ENCODE results near the gene SNX11. TPM values are rescaled to one million over a fixed set of nuclear protein-coding genes. Genes with fewer than 3 reads are reported as not detected.

SNX11 gene
- total RNA-seq, 2 experiments from 2014 or later: 35.6 to 38.3 TPM

GRCh38 chr17:48077152-48077551 is 30.4 kb upstream of the SNX11 start:
- CTCF ChIA-PET: interaction anchor here (0.6 to 2.7 kb wide), 5 partner anchors 8 to 569 kb away, joined by 3 to 11 read pairs (median 4); no protein-coding TSS in a partner anchor
- POLR2A ChIA-PET: interaction anchor here (0.6 kb wide), 1 partner anchor 533 kb away, joined by 4 read pairs; no protein-coding TSS in a partner anchor

- POLR2A ChIA-PET: interaction anchor here (0.6 kb wide), 1 partner anchor 33 kb away, joined by 4 read pairs; no protein-coding TSS in a partner anchor
- CTCF ChIA-PET: interaction anchor here (0.7 to 2.2 kb wide), 5 partner anchors 12 to 162 kb away, joined by 3 to 6 read pairs (median 3); no protein-coding TSS in a partner anchor
Observed at GRCh38 chr17:48081858-48082257, 25.7 kb upstream of the SNX11 start.

GRCh38 chr17:48084932-48085331 is 22.6 kb upstream of the SNX11 start:
- POLR2A ChIA-PET: no interaction called here
- CTCF ChIA-PET: no interaction called here

DNA sequence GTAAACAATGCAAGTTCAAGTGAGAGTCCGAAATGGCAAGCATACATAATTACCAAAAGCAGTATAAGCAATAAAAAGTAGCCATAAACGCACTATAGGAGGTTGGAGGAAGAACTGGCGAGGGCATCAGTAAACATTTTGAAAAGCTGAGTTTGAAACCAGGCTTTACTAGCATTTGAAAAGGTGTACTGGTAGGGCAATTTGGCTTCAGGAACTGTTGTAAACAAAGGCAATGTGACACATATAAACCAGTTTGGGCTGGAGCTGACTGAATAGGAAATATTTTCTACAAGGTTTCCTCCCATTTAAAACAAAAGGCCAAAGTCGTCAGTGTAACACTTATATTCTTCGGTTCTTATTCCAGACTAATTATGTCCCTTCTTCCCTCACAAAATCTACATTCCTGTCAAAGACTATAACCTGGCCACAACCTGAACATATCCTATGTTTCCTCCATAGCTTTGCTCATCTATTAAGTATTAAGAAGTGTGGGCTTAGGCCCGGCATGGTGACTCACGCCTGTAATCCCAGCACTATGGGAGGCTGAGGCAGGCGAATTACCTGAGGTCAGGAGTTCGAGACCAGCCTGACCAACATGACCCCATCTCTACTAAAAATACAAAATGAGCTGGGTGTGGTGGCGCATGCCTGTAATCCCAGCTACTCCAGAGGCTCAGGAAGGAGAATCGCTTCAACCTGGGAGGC is 14.1 kb upstream of the SNX11 start:
- ChIA-PET POLR2A (no interaction called here), CTCF (interaction anchor here (0.6 to 2.0 kb wide), 4 partner anchors 10 to 75 kb away, joined by 3 to 6 read pairs (median 3); no protein-coding TSS in a partner anchor)

DNA sequence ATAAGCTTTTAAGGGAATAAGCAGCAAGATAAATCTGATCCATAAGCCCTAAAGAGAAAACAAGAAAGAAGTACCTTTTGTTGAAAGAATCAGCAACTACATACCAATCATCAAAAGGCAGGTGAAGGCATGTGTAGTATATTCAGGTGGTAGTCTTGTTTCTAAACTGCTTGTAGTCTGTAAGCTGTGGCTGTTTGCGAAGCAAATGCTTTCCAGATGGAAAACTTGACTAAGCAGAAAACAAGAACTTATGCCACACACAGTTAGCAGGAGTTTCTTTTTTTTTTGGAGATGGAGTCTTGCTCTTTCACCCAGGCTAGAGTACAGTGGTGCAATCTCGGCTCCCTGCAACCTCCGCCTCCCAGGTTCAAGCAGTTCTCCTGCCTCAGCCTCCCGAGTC is 12.0 kb upstream of the SNX11 start:
- CTCF ChIA-PET: interaction anchor here (0.6 to 1.6 kb wide), 3 partner anchors 12 to 379 kb away, joined by 3 to 4 read pairs (median 4); partner anchors contain the start of gene SNX11
- POLR2A ChIA-PET: no interaction called here

DNA sequence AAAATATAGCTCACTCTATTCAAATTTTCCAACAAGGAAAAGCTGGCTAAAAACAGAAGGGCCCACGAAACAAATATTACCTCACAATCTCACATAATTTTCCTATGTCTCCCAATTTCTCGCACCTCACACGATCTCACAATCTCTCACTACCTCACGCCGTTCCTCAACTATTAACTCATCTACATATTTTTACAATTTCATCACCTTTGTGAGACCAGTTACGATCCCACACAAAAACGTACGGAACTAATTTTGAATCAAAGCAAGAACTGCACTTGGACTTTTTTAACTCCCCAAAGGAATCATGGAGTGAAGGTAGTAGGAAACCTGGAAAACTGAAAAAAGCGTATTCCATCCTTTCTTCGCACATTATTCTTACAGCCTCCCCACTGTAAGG is 7.4 kb upstream of the SNX11 start:
- POLR2A ChIA-PET: interaction anchor here (1.6 kb wide), 1 partner anchor 52 kb away, joined by 5 read pairs; the partner anchor contains the start of gene NFE2L1
- CTCF ChIA-PET: interaction anchor here (0.6 to 1.7 kb wide), 4 partner anchors 15 to 493 kb away, joined by 3 to 7 read pairs (median 4); partner anchors contain the start of gene HOXB5

DNA sequence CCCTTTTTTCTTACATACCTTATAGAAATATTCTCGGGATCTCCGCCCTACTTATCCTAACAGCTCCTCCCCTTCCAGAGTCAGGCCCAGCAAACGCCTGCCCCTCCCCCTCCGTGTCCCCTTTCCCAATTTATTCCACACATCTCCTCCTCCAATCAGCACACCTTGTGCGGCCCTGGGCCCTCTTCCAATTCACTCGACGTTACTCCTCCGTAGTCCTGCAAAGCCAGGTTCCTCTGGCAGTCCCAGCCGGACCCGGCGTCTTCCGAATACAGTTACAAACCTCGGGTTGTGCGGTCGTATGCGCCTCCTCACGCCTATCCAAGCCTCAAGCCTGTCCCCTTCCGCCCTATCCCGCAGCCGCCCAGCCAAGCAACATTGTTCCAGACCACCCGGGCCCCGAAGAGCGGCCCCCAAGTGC is 7.0 kb upstream of the SNX11 start:
- POLR2A ChIA-PET: interaction anchor here (0.8 to 1.6 kb wide), 2 partner anchors 23 to 52 kb away, joined by 3 to 5 read pairs; partner anchors contain the start of gene NFE2L1
- CTCF ChIA-PET: interaction anchor here (1.1 to 1.7 kb wide), 4 partner anchors 15 to 493 kb away, joined by 3 to 7 read pairs (median 4); partner anchors contain the start of gene HOXB5

- CTCF ChIA-PET: interaction anchor here (1.1 to 1.7 kb wide), 4 partner anchors 14 to 492 kb away, joined by 3 to 7 read pairs (median 4); partner anchors contain the start of gene HOXB5
- POLR2A ChIA-PET: interaction anchor here (0.8 to 1.6 kb wide), 2 partner anchors 22 to 53 kb away, joined by 3 to 5 read pairs; partner anchors contain the start of gene NFE2L1
Observed at GRCh38 chr17:48101012-48101720, 6.4 kb upstream of the SNX11 start, which contains the start of gene CBX1. Gene CBX1, minus strand, starts transcription at chr17:48101478. Its CDS starts 24,474 bp downstream, at chr17:48077004.

DNA sequence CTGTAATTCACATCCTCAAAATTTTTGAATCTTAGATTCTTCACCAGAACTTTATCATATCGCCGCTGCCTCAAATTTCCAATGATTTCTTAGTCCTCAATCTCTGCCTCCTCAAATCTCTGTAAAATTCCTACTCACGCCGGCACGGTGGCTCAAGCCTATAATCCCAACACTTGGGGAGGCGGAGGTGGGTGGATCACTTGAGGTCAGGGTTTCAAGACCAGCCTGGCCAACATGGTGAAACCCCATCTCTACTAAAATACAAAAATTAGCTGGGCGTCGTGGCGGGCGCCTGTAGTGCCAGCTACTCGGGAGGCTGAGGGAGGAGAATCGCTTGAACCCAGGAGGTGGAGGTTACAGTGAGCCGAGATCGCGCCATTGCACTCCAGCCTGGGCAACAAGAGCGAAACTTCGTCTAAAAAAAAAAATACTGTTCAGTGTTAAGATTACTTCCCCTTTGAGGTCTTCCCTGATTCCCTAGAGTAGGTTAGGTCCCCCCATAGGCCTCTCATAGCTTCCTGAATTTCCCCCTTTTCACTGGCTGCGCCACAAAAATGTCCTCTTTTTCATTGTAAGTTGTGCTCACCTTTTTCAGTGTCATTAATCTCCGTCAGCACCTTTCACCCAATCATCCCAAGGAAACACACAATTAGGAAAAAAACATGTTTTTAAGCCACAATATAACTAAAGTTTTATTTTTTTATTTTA is 5.4 kb upstream of the SNX11 start:
- POLR2A ChIA-PET: interaction anchor here (0.7 kb wide), 1 partner anchor 112 kb away, joined by 5 read pairs; no protein-coding TSS in a partner anchor
- CTCF ChIA-PET: interaction anchor here (1.4 kb wide), 1 partner anchor 22 kb away, joined by 3 read pairs; no protein-coding TSS in a partner anchor

DNA sequence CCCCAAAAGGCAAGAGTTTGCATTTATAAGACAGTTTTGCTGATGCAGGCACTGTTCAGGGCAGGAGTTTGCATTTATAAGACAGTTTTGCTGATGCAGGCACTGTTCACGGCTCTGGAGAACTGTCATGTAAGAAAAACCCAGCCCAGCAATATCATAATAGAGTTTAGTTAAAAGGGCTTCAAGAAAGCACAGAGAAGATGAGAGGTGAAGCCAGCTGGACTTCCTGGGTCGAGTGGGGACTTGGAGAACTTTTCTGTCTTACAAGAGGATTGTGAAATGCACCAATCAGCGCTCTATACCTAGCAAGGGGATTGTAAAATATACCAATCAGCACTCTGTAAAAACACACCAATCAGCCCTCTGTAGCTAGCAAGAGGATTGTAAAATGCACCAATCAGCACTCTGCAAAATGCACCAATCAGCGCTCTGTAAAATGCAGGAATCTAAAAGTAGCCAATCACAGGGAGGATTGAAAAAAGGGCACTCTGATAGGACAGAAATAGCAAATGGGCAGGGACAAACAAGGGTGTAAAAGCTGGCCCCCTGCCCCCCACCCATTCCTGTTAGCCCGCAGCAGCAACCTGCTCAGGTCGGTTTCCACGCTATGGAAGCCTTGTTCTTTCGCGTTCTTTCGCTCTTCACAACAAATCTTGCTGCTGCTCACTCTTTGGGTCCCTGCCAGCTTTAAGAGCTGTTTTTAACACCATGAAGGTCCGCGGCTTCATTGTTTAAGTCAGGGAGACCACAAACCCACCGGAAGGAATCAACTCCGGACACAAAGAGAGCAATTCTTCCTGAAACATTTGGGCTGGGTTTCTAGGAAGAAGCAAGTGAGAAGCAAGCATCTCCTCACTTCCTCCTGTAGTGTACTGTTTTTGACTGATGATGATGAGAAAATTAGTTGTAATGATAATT is 4.5 kb upstream of the SNX11 start:
- CTCF ChIA-PET: no interaction called here
- POLR2A ChIA-PET: interaction anchor here (0.6 to 0.8 kb wide), 2 partner anchors 152 to 526 kb away, joined by 3 read pairs; no protein-coding TSS in a partner anchor

DNA sequence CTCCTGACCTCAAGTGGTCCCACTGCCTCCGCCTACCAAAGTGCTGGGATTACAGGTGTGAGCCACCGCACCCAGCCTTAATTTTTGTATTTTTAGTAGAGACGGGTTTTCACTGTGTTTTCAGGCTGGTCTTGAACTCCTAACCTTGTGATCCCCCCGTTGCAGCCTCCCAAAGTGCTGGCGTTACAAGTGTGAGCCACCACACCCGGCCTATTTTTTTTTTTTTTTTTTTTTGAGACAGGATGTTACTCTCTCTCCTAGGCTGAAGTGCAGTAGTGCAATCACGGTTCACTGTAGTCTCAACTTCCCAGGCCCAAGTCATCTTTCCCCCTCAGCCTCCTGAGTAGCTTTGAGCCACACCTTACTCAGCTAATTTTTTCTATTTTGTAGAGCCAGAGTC is 3.1 kb upstream of the SNX11 start:
- POLR2A ChIA-PET: no interaction called here
- CTCF ChIA-PET: no interaction called here

DNA sequence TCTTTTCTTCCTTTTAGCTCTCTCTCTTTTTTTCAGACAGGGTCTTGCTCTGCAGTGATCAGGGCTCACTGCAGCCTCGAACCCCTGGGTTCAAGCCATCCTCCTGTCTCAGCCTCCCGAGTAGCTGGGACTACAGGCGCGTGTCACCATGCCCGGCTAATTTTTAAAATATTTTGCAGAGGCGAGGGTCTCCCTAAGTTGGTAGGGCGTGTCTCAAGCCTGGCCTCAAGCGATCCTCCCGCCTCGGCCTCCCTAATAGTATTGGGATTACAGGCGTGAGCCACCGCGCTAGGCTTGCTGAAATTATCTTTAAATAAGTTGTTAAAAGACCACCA is 797 bp upstream of the SNX11 start:
- CTCF ChIA-PET: interaction anchor here (1.4 to 2.7 kb wide), 3 partner anchors 9 to 128 kb away, joined by 3 to 6 read pairs (median 5); no protein-coding TSS in a partner anchor

GRCh38 chr17:48110761-48111160 is 3.2 kb downstream of the SNX11 start:
- POLR2A ChIA-PET: no interaction called here
- CTCF ChIA-PET: interaction anchor here (1.1 to 1.6 kb wide), 3 partner anchors 13 to 85 kb away, joined by 4 to 6 read pairs (median 4); no protein-coding TSS in a partner anchor

More for the DNA sequence above, 797 bp upstream of the SNX11 start:
- POLR2A ChIA-PET: interaction anchor here (0.7 to 1.4 kb wide), 6 partner anchors 37 to 135 kb away, joined by 3 read pairs; partner anchors contain the start of genes CDK5RAP3 and NFE2L1

GRCh38 chr17:48111937-48112241 is 4.3 kb downstream of the SNX11 start:
- ChIA-PET CTCF (interaction anchor here (1.0 to 1.6 kb wide), 5 partner anchors 12 to 86 kb away, joined by 3 to 6 read pairs (median 4); no protein-coding TSS in a partner anchor), POLR2A (interaction anchor here (0.5 to 0.9 kb wide), 3 partner anchors 12 to 357 kb away, joined by 3 to 9 read pairs (median 3); no protein-coding TSS in a partner anchor)

- ChIA-PET POLR2A (interaction anchor here (0.7 kb wide), 1 partner anchor 14 kb away, joined by 5 read pairs; no protein-coding TSS in a partner anchor), CTCF (interaction anchor here (0.5 to 0.9 kb wide), 5 partner anchors 17 to 103 kb away, joined by 3 to 5 read pairs (median 3); no protein-coding TSS in a partner anchor)
Observed at GRCh38 chr17:48113201-48113676, 5.7 kb downstream of the SNX11 start.

GRCh38 chr17:48121923-48122664 is 14.5 kb downstream of the SNX11 start:
- ChIA-PET CTCF (interaction anchor here (0.6 to 0.8 kb wide), 2 partner anchors 9 to 262 kb away, joined by 3 to 4 read pairs; no protein-coding TSS in a partner anchor), POLR2A (no interaction called here)

GRCh38 chr17:48122665-48123045 is 15.1 kb downstream of the SNX11 start:
- POLR2A ChIA-PET: no interaction called here

More at GRCh38 chr17:48122665-48123045, 15.1 kb downstream of the SNX11 start:
- CTCF ChIA-PET: interaction anchor here (0.8 to 1.4 kb wide), 2 partner anchors 9 to 25 kb away, joined by 3 read pairs; no protein-coding TSS in a partner anchor
